Measurements from ENCODE around the gene CDNF. TPM values are rescaled to one million over a fixed set of nuclear protein-coding genes. Genes with fewer than 3 reads are reported as not detected.

Gene CDNF
- total RNA-seq, 2 experiments from 2014 or later = 0.89 to 1.2 TPM

DNA sequence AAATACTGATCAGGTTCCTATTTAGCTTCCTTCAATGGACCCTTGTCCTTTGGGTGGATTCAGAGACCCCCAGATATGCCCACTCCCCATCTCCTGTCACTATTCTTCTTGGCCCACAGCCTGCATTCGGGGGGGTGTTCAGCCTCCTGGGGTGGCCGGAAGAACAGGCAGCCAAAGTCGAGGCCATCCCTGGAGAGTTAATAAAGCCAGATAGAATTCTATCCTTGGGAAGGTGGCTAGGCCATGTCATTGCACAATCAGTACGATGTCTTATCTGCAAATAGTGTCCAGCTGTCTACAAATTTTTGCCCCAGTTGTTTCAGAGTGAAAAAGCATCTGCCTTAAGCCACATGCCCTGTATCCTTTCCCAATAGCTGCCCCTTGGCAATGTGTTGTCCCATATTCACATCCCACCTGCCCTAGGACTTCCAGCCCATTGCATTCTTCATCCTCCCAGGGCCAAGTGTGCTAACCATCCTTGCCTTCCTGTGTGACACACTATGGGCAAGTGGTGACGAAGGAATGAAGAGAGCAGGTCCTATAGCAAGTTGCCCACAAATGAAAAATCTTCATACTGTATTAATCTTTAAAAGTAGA is 53.3 kb downstream of the CDNF start:
- no peaks in the 10 kb centered on the region for H3K9me3 Mint-ChIP-seq (ENCODE audit: insufficient read depth)
- H3K4me1 Mint-ChIP-seq (ENCODE audit: low read depth) = peaks cover 11% of the 10 kb centered on the region
- H3K27ac Mint-ChIP-seq = no peak overlapping the region
- CTCF ChIA-PET = no interaction called here
- POLR2A ChIA-PET = no interaction called here
- peaks cover 2% of the 10 kb centered on the region for H3K36me3 Mint-ChIP-seq (ENCODE audit: low read depth)
- H3K27me3 Mint-ChIP-seq (ENCODE audit: low read depth) = peaks cover 3% of the 10 kb centered on the region
- ATAC-seq (no peak), DNase-seq (no peak)
- H3K4me3 Mint-ChIP-seq = no peak overlapping the region

- DNase-seq (no peak), ATAC-seq (peak; percentile 15)
- Mint-ChIP-seq H3K4me3 (no peak overlapping the region), H3K27ac (peak overlapping the region; percentile 77), H3K36me3 (ENCODE audit: low read depth) (peaks cover 2% of the 10 kb centered on the region), H3K27me3 (ENCODE audit: low read depth) (no peaks in the 10 kb centered on the region), H3K9me3 (ENCODE audit: insufficient read depth) (no peaks in the 10 kb centered on the region), H3K4me1 (ENCODE audit: low read depth) (peaks cover 11% of the 10 kb centered on the region)
- ChIA-PET CTCF (no interaction called here), POLR2A (no interaction called here)
Measured at GRCh38 chr10:14782691-14783363, 55.0 kb downstream of the CDNF start.

DNA sequence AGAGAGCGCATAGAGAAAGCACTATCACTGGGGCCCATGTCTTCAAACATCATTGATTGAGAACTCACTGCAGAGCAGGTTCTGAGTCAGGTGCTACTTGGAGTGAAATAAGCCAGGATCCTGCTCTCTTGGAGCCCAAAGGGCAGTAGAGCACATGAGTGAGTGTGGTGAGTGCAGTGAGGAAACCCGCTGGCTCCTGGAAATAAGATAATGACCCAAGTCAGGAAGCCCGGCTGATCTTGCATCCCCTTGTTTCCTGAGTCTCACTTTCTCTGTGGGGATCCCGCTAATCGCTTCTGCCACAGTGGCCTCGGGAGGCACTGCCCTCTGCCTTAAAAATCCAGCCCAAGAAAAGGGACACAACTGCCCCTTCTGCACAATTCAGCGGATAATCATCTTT is 56.1 kb downstream of the CDNF start:
- H3K27me3 Mint-ChIP-seq (ENCODE audit: low read depth) = no peaks in the 10 kb centered on the region
- no peak overlapping the region for H3K27ac Mint-ChIP-seq
- no peaks in the 10 kb centered on the region for H3K9me3 Mint-ChIP-seq (ENCODE audit: insufficient read depth)
- no peak overlapping the region for H3K4me3 Mint-ChIP-seq
- DNase-seq (no peak), ATAC-seq (no peak)
- peaks cover 11% of the 10 kb centered on the region for H3K4me1 Mint-ChIP-seq (ENCODE audit: low read depth)
- CTCF ChIA-PET = no interaction called here
- POLR2A ChIA-PET = no interaction called here
- H3K36me3 Mint-ChIP-seq (ENCODE audit: low read depth) = peaks cover 2% of the 10 kb centered on the region

DNA sequence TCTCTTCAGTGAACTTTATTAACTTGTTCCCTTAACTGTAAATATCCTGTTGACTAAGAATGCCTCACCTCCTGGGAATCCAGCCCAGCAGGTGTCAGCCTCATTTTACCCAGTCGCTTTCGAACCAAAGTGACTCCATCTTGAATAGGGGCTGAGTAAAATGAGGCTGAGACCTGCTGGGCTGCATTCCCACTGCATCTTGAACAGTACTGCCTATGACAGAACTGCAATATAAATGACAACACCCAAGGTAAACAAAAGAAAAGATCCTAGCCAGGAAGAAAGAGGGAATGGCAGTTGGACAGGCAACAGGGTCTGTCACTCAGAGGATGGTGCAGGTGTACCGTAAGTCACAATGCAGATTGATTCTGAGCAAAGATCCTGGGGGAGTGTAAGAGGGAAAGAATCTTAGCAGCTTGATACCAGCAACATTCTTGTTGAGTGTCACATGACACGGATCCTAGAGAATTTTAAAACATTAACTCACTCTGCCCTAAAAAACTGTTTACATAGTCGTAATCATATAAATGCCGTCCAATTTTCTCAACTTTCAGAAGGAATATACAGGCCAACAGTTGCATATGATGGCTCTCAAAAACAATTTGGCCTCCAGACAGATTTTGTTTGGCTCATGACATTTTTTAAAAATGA is 58.7 kb downstream of the CDNF start:
- Mint-ChIP-seq H3K4me1 (ENCODE audit: low read depth) (peaks cover 11% of the 10 kb centered on the region), H3K36me3 (ENCODE audit: low read depth) (no peaks in the 10 kb centered on the region), H3K27ac (no peak overlapping the region), H3K4me3 (no peak overlapping the region), H3K9me3 (ENCODE audit: insufficient read depth) (no peaks in the 10 kb centered on the region), H3K27me3 (ENCODE audit: low read depth) (peaks cover under 1% of the 10 kb centered on the region)
- ChIA-PET POLR2A (no interaction called here), CTCF (no interaction called here)
- ATAC-seq (no peak), DNase-seq (no peak)

- Mint-ChIP-seq H3K4me1 (ENCODE audit: low read depth) (no peaks in the 10 kb centered on the region), H3K4me3 (no peak overlapping the region), H3K9me3 (ENCODE audit: insufficient read depth) (no peaks in the 10 kb centered on the region), H3K36me3 (ENCODE audit: low read depth) (no peaks in the 10 kb centered on the region), H3K27ac (no peak overlapping the region), H3K27me3 (ENCODE audit: low read depth) (peaks cover 3% of the 10 kb centered on the region)
- no peak for ATAC-seq
- DNase-seq = no peak
- POLR2A ChIA-PET = no interaction called here
- CTCF ChIA-PET = no interaction called here
Measured at GRCh38 chr10:14776546-14776945, 61.3 kb downstream of the CDNF start.

DNA sequence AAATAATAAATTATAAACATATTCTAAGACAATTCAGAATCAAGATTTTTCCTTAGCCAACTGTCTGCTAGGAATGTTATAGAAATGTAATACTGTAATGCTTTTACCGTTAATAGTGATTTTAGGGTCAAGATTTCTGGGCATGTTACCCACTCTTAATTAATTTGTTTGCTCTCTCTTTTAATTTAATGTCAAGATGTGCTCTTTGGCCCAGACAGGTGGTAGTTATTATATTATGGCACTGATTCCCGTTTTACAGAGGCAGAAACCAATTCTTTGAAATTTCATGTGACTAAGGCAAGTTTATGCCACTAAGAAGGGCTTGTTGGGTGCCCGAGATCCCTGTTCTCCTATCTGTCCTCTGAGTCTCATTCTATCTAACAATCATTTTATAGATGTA is 62.2 kb downstream of the CDNF start:
- Mint-ChIP-seq H3K4me3 (no peak overlapping the region), H3K27me3 (ENCODE audit: low read depth) (peaks cover 3% of the 10 kb centered on the region), H3K9me3 (ENCODE audit: insufficient read depth) (no peaks in the 10 kb centered on the region), H3K36me3 (ENCODE audit: low read depth) (no peaks in the 10 kb centered on the region), H3K4me1 (ENCODE audit: low read depth) (no peaks in the 10 kb centered on the region), H3K27ac (no peak overlapping the region)
- ChIA-PET CTCF (no interaction called here), POLR2A (no interaction called here)
- no peak for ATAC-seq
- DNase-seq = no peak

- Mint-ChIP-seq H3K4me3 (no peak within 1 kb of the TSS), H3K4me1 (ENCODE audit: low read depth) (no peaks in the 10 kb centered on the region), H3K27ac (no peak within 1 kb of the TSS), H3K36me3 (ENCODE audit: low read depth) (no peaks in the 10 kb centered on the region), H3K9me3 (ENCODE audit: insufficient read depth) (no peaks in the 10 kb centered on the region), H3K27me3 (ENCODE audit: low read depth) (peaks cover 3% of the 10 kb centered on the region)
- CTCF ChIA-PET = no interaction called here
- DNase-seq = no peak
- ATAC-seq = no peak
- POLR2A ChIA-PET = no interaction called here
Measured at GRCh38 chr10:14774797-14775196, 63.0 kb downstream of the CDNF start, which contains the start of gene FAM107B. Gene FAM107B (minus strand): TSS chr10:14774897. CDS start chr10:14774663, 234 bp downstream.

GRCh38 chr10:14774214-14774580 is 63.6 kb downstream of the CDNF start:
- Mint-ChIP-seq H3K27ac (no peak overlapping the region), H3K27me3 (ENCODE audit: low read depth) (peaks cover 3% of the 10 kb centered on the region), H3K36me3 (ENCODE audit: low read depth) (no peaks in the 10 kb centered on the region), H3K9me3 (ENCODE audit: insufficient read depth) (no peaks in the 10 kb centered on the region), H3K4me3 (no peak overlapping the region), H3K4me1 (ENCODE audit: low read depth) (no peaks in the 10 kb centered on the region)
- POLR2A ChIA-PET = no interaction called here
- CTCF ChIA-PET = no interaction called here
- no peak for DNase-seq
- ATAC-seq = no peak

GRCh38 chr10:14773551-14774213 is 64.2 kb downstream of the CDNF start:
- no peaks in the 10 kb centered on the region for H3K36me3 Mint-ChIP-seq (ENCODE audit: low read depth)
- no peaks in the 10 kb centered on the region for H3K4me1 Mint-ChIP-seq (ENCODE audit: low read depth)
- H3K9me3 Mint-ChIP-seq (ENCODE audit: insufficient read depth) = no peaks in the 10 kb centered on the region
- no peak overlapping the region for H3K27ac Mint-ChIP-seq
- DNase-seq (no peak), ATAC-seq (no peak)
- H3K4me3 Mint-ChIP-seq = no peak overlapping the region
- CTCF ChIA-PET = interaction anchor here (0.9 kb wide), 1 partner anchor 10 kb away, joined by 3 read pairs; no protein-coding TSS in a partner anchor
- POLR2A ChIA-PET = interaction anchor here (0.6 kb wide), 1 partner anchor 195 kb away, joined by 3 read pairs; no protein-coding TSS in a partner anchor
- peaks cover 5% of the 10 kb centered on the region for H3K27me3 Mint-ChIP-seq (ENCODE audit: low read depth)

GRCh38 chr10:14772399-14772798 is 65.4 kb downstream of the CDNF start:
- POLR2A ChIA-PET = no interaction called here
- no peak for ATAC-seq

DNA sequence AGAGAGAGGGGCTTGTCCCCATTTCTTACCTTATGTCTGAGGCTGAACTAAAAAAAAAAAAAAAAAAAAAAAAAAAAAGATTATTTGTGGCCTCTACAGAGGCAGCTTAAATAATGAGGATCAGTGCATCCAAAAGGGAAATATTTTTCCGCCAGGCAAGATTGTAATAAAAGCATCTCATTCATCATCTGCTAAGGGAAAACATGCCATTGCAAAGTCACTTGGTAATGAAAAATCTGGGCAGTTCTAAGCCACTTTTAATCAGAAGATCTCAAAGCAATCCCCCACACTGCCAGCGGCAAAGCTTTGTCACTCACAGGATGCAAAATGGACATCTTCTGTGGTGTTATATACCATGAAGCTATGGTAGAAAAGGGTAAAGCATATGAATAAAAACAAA is 66.9 kb downstream of the CDNF start:
- POLR2A ChIA-PET = no interaction called here
- Mint-ChIP-seq H3K36me3 (ENCODE audit: low read depth) (no peaks in the 10 kb centered on the region), H3K27ac (no peak overlapping the region), H3K4me1 (ENCODE audit: low read depth) (no peaks in the 10 kb centered on the region), H3K27me3 (ENCODE audit: low read depth) (peaks cover 20% of the 10 kb centered on the region), H3K4me3 (no peak overlapping the region), H3K9me3 (ENCODE audit: insufficient read depth) (no peaks in the 10 kb centered on the region)
- CTCF ChIA-PET = interaction anchor here (0.8 kb wide), 1 partner anchor 19 kb away, joined by 3 read pairs; no protein-coding TSS in a partner anchor
- no peak for DNase-seq
- ATAC-seq = no peak

More at GRCh38 chr10:14772399-14772798, 65.4 kb downstream of the CDNF start:
- Mint-ChIP-seq H3K27ac (no peak overlapping the region), H3K4me1 (ENCODE audit: low read depth) (no peaks in the 10 kb centered on the region), H3K9me3 (ENCODE audit: insufficient read depth) (no peaks in the 10 kb centered on the region), H3K4me3 (no peak overlapping the region), H3K36me3 (ENCODE audit: low read depth) (no peaks in the 10 kb centered on the region), H3K27me3 (ENCODE audit: low read depth) (peaks cover 11% of the 10 kb centered on the region)
- DNase-seq = no peak
- CTCF ChIA-PET = interaction anchor here (0.9 kb wide), 1 partner anchor 9 kb away, joined by 3 read pairs; no protein-coding TSS in a partner anchor
